K562 (cell line): Measurements from ENCODE around the gene TMEM53. TPM values are rescaled to one million over a fixed set of nuclear protein-coding genes. Genes with fewer than 3 reads are reported as not detected.

Experiments used
- ESRRA ChIP-seq: fragments of 450-650 bp; IDR thresholded peaks from 2 replicates; pipeline ENCODE4 v1.6.1; 2014; ENCODE audit warnings: low read depth, mild to moderate bottlenecking, moderate library complexity, borderline replicate concordance
- EZH2 ChIP-seq: IDR thresholded peaks from 2 replicates; pipeline ENCODE4 v1.6.1; 2012; ENCODE audit warnings: low read depth, mild to moderate bottlenecking, inconsistent platforms, low read length, borderline replicate concordance
- GTF2E2 ChIP-seq: fragments of 200-800 bp; sonication (Bioruptor generic); IDR thresholded peaks from 2 replicates; pipeline ENCODE4 v1.6.1; 2016; ENCODE audit warnings: missing genetic modification characterization, missing compliant biosample characterization
- HCFC1 ChIP-seq: IDR thresholded peaks from 2 replicates; pipeline ENCODE4 v1.6.1; 2012; ENCODE audit warnings: low read depth, low read length, improper control_type of control experiment
- HOXB6 ChIP-seq: fragments of 250-450 bp; sonication (Bioruptor Pico); IDR thresholded peaks from 2 replicates; pipeline ENCODE4 v1.5.1; 2022; ENCODE audit warnings: mild to moderate bottlenecking, borderline replicate concordance
- ILF3 ChIP-seq: fragments of 450-650 bp; IDR thresholded peaks from 2 replicates; pipeline ENCODE4 v1.6.1; 2018; ENCODE audit warnings: antibody characterized with exemption, mild to moderate bottlenecking, moderate library complexity, borderline replicate concordance
- JUN ChIP-seq, 2 experiments: sonication (generic) in 1 of 2; formaldehyde crosslinking in 1 of 2; IDR thresholded peaks; 2 replicates each; pipeline versions ENCODE4 v1.6.1 to v1.8.0; 2012 to 2022; ENCODE audit warnings: borderline replicate concordance in 2 of 2, mild to moderate bottlenecking in 2 of 2, improper control_type of control experiment in 1 of 2, low read depth in 1 of 2, low read length in 1 of 2, missing genetic modification reagents in 1 of 2
- MBD2 ChIP-seq: sonication (generic); IDR thresholded peaks from 2 replicates; pipeline ENCODE4 v1.6.1; 2016; ENCODE audit warnings: low read depth, borderline replicate concordance
- POLR3A ChIP-seq: IDR thresholded peaks from 2 replicates; pipeline ENCODE4 v1.6.1; 2011; ENCODE audit warnings: borderline replicate concordance, mild to moderate bottlenecking, moderate library complexity; ENCODE audit not compliant: insufficient read length, insufficient read depth; ENCODE audit errors: extremely low read depth
- SREBF2 ChIP-seq: sonication (generic); formaldehyde crosslinking; IDR thresholded peaks from 2 replicates; pipeline ENCODE4 v1.4.0; 2020; ENCODE audit warnings: mild to moderate bottlenecking, missing genetic modification reagents
- SRSF7 ChIP-seq: fragments of 200-400 bp; formaldehyde crosslinking; optimal IDR thresholded peaks from 2 replicates; pipeline ENCODE3; 2017; ENCODE audit warnings: mild to moderate bottlenecking, low read depth, low read length
- polyA plus RNA-seq, 8 experiments: library from polyadenylated mRNA; depleted of rRNA in 4 of 8; stranded (reverse) in 5 of 8; unstranded in 3 of 8; fragments of >200 nt; fragmentation: Nextera tagmentation in 2 of 8; fragmentation: Illumina TruSeq in 1 of 8; extraction: Ambion mirVana in 2 of 8; extraction: Trizol in 1 of 8; gene quantifications; 2 replicates each; pipeline versions ENCODE4 v1.2.1 to v1.2.3, GENCODE V29; 2011 to 2014; ENCODE audit warnings: inconsistent platforms in 1 of 8, missing spikeins in 1 of 8
- total RNA-seq, 7 experiments: library from RNA; depleted of rRNA in 6 of 7; stranded (reverse); fragments of >200 nt in 6 of 7; fragmentation: Illumina TruSeq in 2 of 7; extraction: Trizol in 2 of 7; gene quantifications; 2 replicates each; pipeline versions ENCODE4 v1.2.1 to v1.2.3, GENCODE V29; 2011 to 2021; ENCODE audit warnings: low replicate concordance in 1 of 7
- TF ChIP-seq, protein P1 (sequence below): fragments of 450-650 bp; formaldehyde crosslinking; IDR thresholded peaks from 2 replicates; pipeline ENCODE4 v1.4.0; 2022; ENCODE audit warnings: missing genetic modification characterization
- TF ChIP-seq, protein P2 (sequence below): sonication (generic); formaldehyde crosslinking; IDR thresholded peaks from 2 replicates; pipeline ENCODE4 v1.8.1; 2023; ENCODE audit warnings: mild to moderate bottlenecking, missing genetic modification reagents, moderate library complexity
- TF ChIP-seq, protein P3 (sequence below), 2 experiments: fragments of 450-650 bp; IDR thresholded peaks; 2 replicates each; pipeline ENCODE4 v1.6.1; 2016; ENCODE audit warnings: mild to moderate bottlenecking in 2 of 2, borderline replicate concordance in 1 of 2, low read depth in 1 of 2, moderate library complexity in 1 of 2

Gene TMEM53
- total and polyA plus RNA-seq, 9 of the 15 experiments (the other 6 are each of a cell fraction or from before 2014, with no cell fraction given) = 0.23 to 3.7 (median 2.0) TPM

DNA sequence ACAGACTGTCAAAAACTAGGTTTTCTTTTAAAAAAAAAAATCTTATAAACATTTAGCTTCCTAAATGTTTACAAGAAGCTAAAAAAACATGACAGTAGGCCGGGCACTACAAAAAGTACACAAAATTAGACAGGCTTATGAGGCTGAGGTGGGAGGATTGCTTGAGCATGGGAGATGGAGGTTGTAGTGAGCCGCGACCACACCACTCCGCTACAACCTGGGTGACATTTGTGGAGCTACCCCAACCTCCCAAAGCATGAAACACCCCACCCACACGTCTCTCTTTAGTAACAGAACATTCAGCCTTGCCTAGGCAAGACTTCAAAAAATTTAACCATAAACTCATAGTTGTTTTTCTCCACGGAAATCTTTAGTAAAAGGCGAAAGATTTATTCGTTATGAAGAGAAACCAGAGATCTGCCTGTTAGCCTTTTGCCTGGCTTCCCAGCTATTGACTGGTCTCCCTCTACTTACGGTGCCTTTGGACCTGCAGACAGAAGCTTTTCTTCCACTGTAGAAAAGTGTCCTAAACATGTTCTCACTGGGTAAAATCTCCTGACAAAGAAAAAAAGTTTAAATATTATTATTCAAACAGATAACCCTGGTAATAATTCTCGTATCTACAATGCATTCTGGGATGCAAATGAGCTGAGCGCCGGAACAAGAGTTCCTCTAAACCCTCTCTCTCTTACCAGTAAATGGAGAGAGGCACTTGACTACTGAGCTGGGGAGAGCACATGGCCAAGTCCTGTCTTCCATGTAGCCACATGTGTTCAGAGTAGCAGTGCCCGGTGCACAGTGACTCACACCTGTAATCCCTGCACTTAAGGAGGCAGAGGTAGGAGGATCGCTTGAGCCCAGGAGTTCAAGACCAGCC, 47.4 kb upstream of the TMEM53 start (continued):
- TF ChIP-seq, protein P1, sequence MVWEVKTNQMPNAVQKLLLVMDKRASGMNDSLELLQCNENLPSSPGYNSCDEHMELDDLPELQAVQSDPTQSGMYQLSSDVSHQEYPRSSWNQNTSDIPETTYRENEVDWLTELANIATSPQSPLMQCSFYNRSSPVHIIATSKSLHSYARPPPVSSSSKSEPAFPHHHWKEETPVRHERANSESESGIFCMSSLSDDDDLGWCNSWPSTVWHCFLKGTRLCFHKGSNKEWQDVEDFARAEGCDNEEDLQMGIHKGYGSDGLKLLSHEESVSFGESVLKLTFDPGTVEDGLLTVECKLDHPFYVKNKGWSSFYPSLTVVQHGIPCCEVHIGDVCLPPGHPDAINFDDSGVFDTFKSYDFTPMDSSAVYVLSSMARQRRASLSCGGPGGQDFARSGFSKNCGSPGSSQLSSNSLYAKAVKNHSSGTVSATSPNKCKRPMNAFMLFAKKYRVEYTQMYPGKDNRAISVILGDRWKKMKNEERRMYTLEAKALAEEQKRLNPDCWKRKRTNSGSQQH = peak; percentile 100
- peak; percentile 99 for TF ChIP-seq HOXB6
- TF ChIP-seq ILF3 = peak; percentile 100
- peak; percentile 84 for TF ChIP-seq HCFC1
- TF ChIP-seq MBD2 = peak; percentile 99
- peak; percentile 74; the same call in 1 of the 2 replicates for TF ChIP-seq JUN (IDR thresholded peaks at IDR 0.05; ENCODE audit: borderline replicate concordance, low read depth, low read length)
- TF ChIP-seq JUN (CRISPR knock-in tag; IDR thresholded peaks at IDR 0.05; ENCODE audit: borderline replicate concordance) = peak; percentile 80; the same call in 1 of the 2 replicates
- TF ChIP-seq GTF2E2 (tag) = peak; percentile 100
- peak; percentile 99 for TF ChIP-seq SREBF2 (CRISPR knock-in tag)
- peak; percentile 67; the same call in 1 of the 2 replicates for TF ChIP-seq ESRRA
- no peak for TF ChIP-seq SRSF7
- TF ChIP-seq EZH2 = peak; percentile 96
- TF ChIP-seq POLR3A = no peak
- TF ChIP-seq, protein P2, sequence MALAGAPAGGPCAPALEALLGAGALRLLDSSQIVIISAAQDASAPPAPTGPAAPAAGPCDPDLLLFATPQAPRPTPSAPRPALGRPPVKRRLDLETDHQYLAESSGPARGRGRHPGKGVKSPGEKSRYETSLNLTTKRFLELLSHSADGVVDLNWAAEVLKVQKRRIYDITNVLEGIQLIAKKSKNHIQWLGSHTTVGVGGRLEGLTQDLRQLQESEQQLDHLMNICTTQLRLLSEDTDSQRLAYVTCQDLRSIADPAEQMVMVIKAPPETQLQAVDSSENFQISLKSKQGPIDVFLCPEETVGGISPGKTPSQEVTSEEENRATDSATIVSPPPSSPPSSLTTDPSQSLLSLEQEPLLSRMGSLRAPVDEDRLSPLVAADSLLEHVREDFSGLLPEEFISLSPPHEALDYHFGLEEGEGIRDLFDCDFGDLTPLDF (CRISPR knock-in tag) = peak; percentile 97
- TF ChIP-seq, protein P3, sequence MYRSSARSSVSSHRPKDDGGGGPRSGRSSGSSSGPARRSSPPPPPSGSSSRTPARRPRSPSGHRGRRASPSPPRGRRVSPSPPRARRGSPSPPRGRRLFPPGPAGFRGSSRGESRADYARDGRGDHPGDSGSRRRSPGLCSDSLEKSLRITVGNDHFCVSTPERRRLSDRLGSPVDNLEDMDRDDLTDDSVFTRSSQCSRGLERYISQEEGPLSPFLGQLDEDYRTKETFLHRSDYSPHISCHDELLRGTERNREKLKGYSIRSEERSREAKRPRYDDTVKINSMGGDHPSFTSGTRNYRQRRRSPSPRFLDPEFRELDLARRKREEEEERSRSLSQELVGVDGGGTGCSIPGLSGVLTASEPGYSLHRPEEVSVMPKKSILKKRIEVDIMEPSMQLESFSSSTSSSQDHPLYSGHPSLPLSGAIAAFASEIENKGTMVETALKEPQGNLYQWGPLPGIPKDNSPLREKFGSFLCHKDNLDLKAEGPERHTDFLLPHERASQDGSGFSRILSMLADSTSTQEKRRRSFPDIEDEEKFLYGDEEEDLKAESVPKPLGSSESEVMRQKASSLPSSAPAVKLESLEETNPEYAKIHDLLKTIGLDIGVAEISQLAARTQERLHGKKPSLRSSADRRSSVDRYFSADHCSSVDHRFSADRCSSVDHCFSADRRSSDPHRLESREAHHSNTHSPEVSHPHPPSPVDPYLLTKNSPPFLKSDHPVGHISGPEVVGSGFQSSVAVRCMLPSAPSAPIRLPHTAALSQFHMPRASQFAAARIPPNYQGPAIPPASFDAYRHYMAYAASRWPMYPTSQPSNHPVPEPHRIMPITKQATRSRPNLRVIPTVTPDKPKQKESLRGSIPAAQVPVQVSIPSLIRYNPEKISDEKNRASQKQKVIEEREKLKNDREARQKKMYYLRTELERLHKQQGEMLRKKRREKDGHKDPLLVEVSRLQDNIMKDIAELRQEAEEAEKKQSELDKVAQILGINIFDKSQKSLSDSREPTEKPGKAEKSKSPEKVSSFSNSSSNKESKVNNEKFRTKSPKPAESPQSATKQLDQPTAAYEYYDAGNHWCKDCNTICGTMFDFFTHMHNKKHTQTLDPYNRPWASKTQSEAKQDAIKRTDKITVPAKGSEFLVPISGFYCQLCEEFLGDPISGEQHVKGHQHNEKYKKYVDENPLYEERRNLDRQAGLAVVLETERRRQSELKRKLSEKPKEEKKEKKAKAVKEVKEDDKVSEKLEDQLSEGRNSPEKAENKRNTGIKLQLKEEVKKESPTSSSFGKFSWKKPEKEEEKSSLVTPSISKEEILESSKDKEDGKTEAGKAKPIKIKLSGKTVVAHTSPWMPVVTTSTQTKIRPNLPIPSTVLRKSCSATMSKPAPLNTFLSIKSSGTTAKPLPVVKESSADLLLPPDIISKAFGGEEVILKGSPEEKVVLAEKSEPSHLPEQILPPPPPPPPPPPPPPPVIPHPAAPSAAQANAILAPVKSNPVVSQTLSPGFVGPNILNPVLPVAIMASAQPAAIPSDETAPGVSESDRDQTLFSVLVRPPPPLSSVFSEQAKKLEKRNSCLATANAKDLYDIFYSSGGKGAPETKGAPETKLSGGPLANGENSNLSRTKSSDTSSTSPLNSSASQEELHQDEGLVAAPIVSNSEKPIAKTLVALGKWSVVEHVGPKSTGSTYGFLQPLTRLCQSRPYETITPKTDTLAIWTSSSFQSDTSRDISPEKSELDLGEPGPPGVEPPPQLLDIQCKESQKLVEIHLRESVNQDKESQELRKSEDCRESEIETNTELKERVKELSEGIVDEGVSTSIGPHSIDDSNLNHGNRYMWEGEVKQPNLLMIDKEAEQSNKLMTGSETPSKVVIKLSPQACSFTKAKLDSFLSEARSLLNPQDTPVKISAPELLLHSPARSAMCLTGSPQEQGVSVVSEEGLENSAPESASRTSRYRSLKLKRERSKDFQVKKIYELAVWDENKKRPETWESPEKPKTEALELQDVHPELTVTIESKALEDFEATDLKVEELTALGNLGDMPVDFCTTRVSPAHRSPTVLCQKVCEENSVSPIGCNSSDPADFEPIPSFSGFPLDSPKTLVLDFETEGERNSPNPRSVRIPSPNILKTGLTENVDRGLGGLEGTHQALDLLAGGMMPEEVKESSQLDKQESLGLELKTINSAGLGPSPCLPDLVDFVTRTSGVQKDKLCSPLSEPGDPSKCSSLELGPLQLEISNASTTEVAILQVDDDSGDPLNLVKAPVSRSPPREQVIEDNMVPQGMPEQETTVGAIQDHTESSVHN (IDR thresholded peaks at IDR 0.05; ENCODE audit: borderline replicate concordance in 1 of 2, low read depth in 1 of 2) = peak; percentile 97 to 100; a peak in 2 of 4 replicates
